ENCODE results near the gene PTPRS.
"Not testable (repeated sequence)": the region's sequence is repeated elsewhere in the genome, so short reads cannot be mapped to it uniquely, and the experiment has no call there.

PTPRS gene

GRCh38 chr19:5340637-5341447 is at the start of gene PTPRS:
TSS of gene PTPRS (minus strand) at chr19:5340812. CDS start at chr19:5286140, 54,672 bp downstream.
- DNase-seq = peak; percentile 60

GRCh38 chr19:5389353-5389752 is 48.7 kb upstream of the PTPRS start:
- DNase-seq = no peak

GRCh38 chr19:5387472-5387871 is 46.9 kb upstream of the PTPRS start:
- DNase-seq = no peak

- no peak for DNase-seq
Observed at GRCh38 chr19:5386841-5387240, 46.2 kb upstream of the PTPRS start.

- DNase-seq = not testable (repeated sequence)
Observed at GRCh38 chr19:5381197-5381596, 40.6 kb upstream of the PTPRS start.

- DNase-seq = no peak
Observed at GRCh38 chr19:5380215-5380919, 39.8 kb upstream of the PTPRS start.

GRCh38 chr19:5376928-5377327 is 36.3 kb upstream of the PTPRS start:
- no peak for DNase-seq

GRCh38 chr19:5372572-5373200 is 32.1 kb upstream of the PTPRS start:
- no peak for DNase-seq

GRCh38 chr19:5369962-5370367 is 29.4 kb upstream of the PTPRS start:
- peak; percentile 16 for DNase-seq

- no peak for DNase-seq
Observed at GRCh38 chr19:5369304-5369703, 28.7 kb upstream of the PTPRS start.

GRCh38 chr19:5367530-5368133 is 27.0 kb upstream of the PTPRS start:
- no peak for DNase-seq

GRCh38 chr19:5365905-5366304 is 25.3 kb upstream of the PTPRS start:
- no peak for DNase-seq

GRCh38 chr19:5364674-5365073 is 24.1 kb upstream of the PTPRS start:
- DNase-seq = no peak

- not testable (repeated sequence) for DNase-seq
Observed at GRCh38 chr19:5361839-5362238, 21.2 kb upstream of the PTPRS start.

- DNase-seq = no peak
Observed at GRCh38 chr19:5361407-5361806, 20.8 kb upstream of the PTPRS start.

- no peak for DNase-seq
Observed at GRCh38 chr19:5360003-5360780, 19.6 kb upstream of the PTPRS start.

GRCh38 chr19:5358173-5358800 is 17.7 kb upstream of the PTPRS start:
- DNase-seq = no peak

GRCh38 chr19:5357584-5357983 is 17.0 kb upstream of the PTPRS start:
- DNase-seq = no peak

GRCh38 chr19:5356918-5357317 is 16.3 kb upstream of the PTPRS start:
- DNase-seq = no peak

GRCh38 chr19:5356428-5356827 is 15.8 kb upstream of the PTPRS start:
- no peak for DNase-seq

- no peak for DNase-seq
Observed at GRCh38 chr19:5355693-5356092, 15.1 kb upstream of the PTPRS start.

- no peak for DNase-seq
Observed at GRCh38 chr19:5355076-5355475, 14.5 kb upstream of the PTPRS start.

Data from CD4-positive, alpha-beta T cell treated with Interleukin-12 subunit alpha and Interleukin-12 subunit beta, for 1 hour (primary cell).